Activated T-cell treated with anti-CD3 and anti-CD28 coated beads, Interleukin-2, amount 50 U/mL, for 24 hours (primary cell): ENCODE data around the gene PER1.
A peak's percentile ranks its signal among the peaks of the same experiment; 100 is the strongest.

Experiments
- DNase-seq: peaks from one replicate; pipeline ENCODE4 v3.0.0-alpha.2; 2020
- H3K27ac Mint-ChIP-seq: 2 replicates; pipeline ENCODE4 v1.8.0; 2020; ENCODE audit warnings: mild to moderate bottlenecking, mixed read lengths
- H3K27me3 Mint-ChIP-seq: 2 replicates; pipeline ENCODE4 v1.8.0; 2020; ENCODE audit warnings: mixed read lengths
- H3K36me3 Mint-ChIP-seq: 2 replicates; pipeline ENCODE4 v1.8.0; 2020; ENCODE audit warnings: low read depth, mixed read lengths
- H3K4me1 Mint-ChIP-seq: 2 replicates; pipeline ENCODE4 v1.8.0; 2020; ENCODE audit warnings: low read depth, mixed read lengths
- H3K4me3 Mint-ChIP-seq: 2 replicates; pipeline ENCODE4 v1.8.0; 2020; ENCODE audit warnings: mild to moderate bottlenecking, moderate library complexity, mixed read lengths
- H3K9me3 Mint-ChIP-seq: 2 replicates; pipeline ENCODE4 v1.8.0; 2020; ENCODE audit warnings: mixed read lengths

The PER1 gene

GRCh38 chr17:8142158-8142886 lies 9.9 kb downstream of the PER1 start:
- no peak overlapping the region for H3K27ac Mint-ChIP-seq
- no peak overlapping the region for H3K4me3 Mint-ChIP-seq
- DNase-seq, result no peak
- no peaks in the 10 kb centered on the region for H3K9me3 Mint-ChIP-seq
- no peaks in the 10 kb centered on the region for H3K27me3 Mint-ChIP-seq
- peaks cover 76% of the 10 kb centered on the region for H3K36me3 Mint-ChIP-seq
- H3K4me1 Mint-ChIP-seq, result no peaks in the 10 kb centered on the region

GRCh38 chr17:8141741-8142140 lies 10.5 kb downstream of the PER1 start:
- Mint-ChIP-seq H3K27me3 (no peaks in the 10 kb centered on the region), H3K36me3 (peaks cover 70% of the 10 kb centered on the region), H3K4me3 (no peak overlapping the region), H3K4me1 (no peaks in the 10 kb centered on the region), H3K9me3 (no peaks in the 10 kb centered on the region), H3K27ac (peak overlapping the region; percentile 47)
- no peak for DNase-seq

- no peak for DNase-seq
- Mint-ChIP-seq H3K36me3 (peaks cover 63% of the 10 kb centered on the region), H3K27ac (peak overlapping the region; percentile 19), H3K4me3 (no peak overlapping the region), H3K27me3 (no peaks in the 10 kb centered on the region), H3K4me1 (no peaks in the 10 kb centered on the region), H3K9me3 (no peaks in the 10 kb centered on the region)
These were observed 11.2 kb downstream of the PER1 start for GRCh38 chr17:8141045-8141444.

GRCh38 chr17:8140065-8141029 lies 11.9 kb downstream of the PER1 start:
- Mint-ChIP-seq H3K36me3 (peaks cover 56% of the 10 kb centered on the region), H3K4me1 (no peaks in the 10 kb centered on the region), H3K27me3 (no peaks in the 10 kb centered on the region), H3K27ac (no peak overlapping the region), H3K4me3 (no peak overlapping the region), H3K9me3 (no peaks in the 10 kb centered on the region)
- no peak for DNase-seq

GRCh38 chr17:8138672-8139371 lies 13.4 kb downstream of the PER1 start:
- H3K27ac Mint-ChIP-seq, result no peak overlapping the region
- DNase-seq, result peak; percentile 100
- peaks cover 42% of the 10 kb centered on the region for H3K36me3 Mint-ChIP-seq
- H3K4me3 Mint-ChIP-seq, result no peak overlapping the region
- no peaks in the 10 kb centered on the region for H3K9me3 Mint-ChIP-seq
- no peaks in the 10 kb centered on the region for H3K27me3 Mint-ChIP-seq
- no peaks in the 10 kb centered on the region for H3K4me1 Mint-ChIP-seq

GRCh38 chr17:8138374-8138671 lies 13.9 kb downstream of the PER1 start:
- H3K9me3 Mint-ChIP-seq, result no peaks in the 10 kb centered on the region
- no peaks in the 10 kb centered on the region for H3K27me3 Mint-ChIP-seq
- H3K27ac Mint-ChIP-seq, result no peak overlapping the region
- H3K4me1 Mint-ChIP-seq, result no peaks in the 10 kb centered on the region
- H3K4me3 Mint-ChIP-seq, result no peak overlapping the region
- no peak for DNase-seq
- peaks cover 37% of the 10 kb centered on the region for H3K36me3 Mint-ChIP-seq

GRCh38 chr17:8137645-8138373 lies 14.4 kb downstream of the PER1 start:
- Mint-ChIP-seq H3K36me3 (peaks cover 34% of the 10 kb centered on the region), H3K27ac (no peak overlapping the region), H3K27me3 (no peaks in the 10 kb centered on the region), H3K9me3 (no peaks in the 10 kb centered on the region), H3K4me3 (no peak overlapping the region), H3K4me1 (no peaks in the 10 kb centered on the region)
- DNase-seq, result no peak

GRCh38 chr17:8133941-8134340 lies 18.3 kb downstream of the PER1 start:
- Mint-ChIP-seq H3K4me3 (no peak overlapping the region), H3K9me3 (no peaks in the 10 kb centered on the region), H3K27ac (no peak overlapping the region), H3K27me3 (no peaks in the 10 kb centered on the region), H3K36me3 (no peaks in the 10 kb centered on the region), H3K4me1 (peaks cover 3% of the 10 kb centered on the region)
- no peak for DNase-seq

- Mint-ChIP-seq H3K4me3 (no peak overlapping the region), H3K27me3 (no peaks in the 10 kb centered on the region), H3K4me1 (peaks cover 3% of the 10 kb centered on the region), H3K9me3 (no peaks in the 10 kb centered on the region), H3K36me3 (no peaks in the 10 kb centered on the region), H3K27ac (no peak overlapping the region)
- no peak for DNase-seq
These were observed 18.8 kb downstream of the PER1 start for GRCh38 chr17:8133399-8133798.

GRCh38 chr17:8131844-8132441 lies 20.3 kb downstream of the PER1 start:
- Mint-ChIP-seq H3K9me3 (no peaks in the 10 kb centered on the region), H3K4me3 (no peak overlapping the region), H3K36me3 (no peaks in the 10 kb centered on the region), H3K4me1 (peaks cover 8% of the 10 kb centered on the region), H3K27me3 (peaks cover 3% of the 10 kb centered on the region), H3K27ac (peak overlapping the region; percentile 8)
- DNase-seq, result no peak

- H3K4me1 Mint-ChIP-seq, result peaks cover 42% of the 10 kb centered on the region
- no peaks in the 10 kb centered on the region for H3K9me3 Mint-ChIP-seq
- H3K27ac Mint-ChIP-seq, result no peak overlapping the region
- H3K4me3 Mint-ChIP-seq, result no peak overlapping the region
- no peak for DNase-seq
- H3K36me3 Mint-ChIP-seq, result no peaks in the 10 kb centered on the region
- H3K27me3 Mint-ChIP-seq, result peaks cover 24% of the 10 kb centered on the region
These were observed 23.9 kb downstream of the PER1 start for GRCh38 chr17:8128125-8128784.

- DNase-seq, result peak; percentile 79
- peaks cover 50% of the 10 kb centered on the region for H3K4me1 Mint-ChIP-seq
- no peaks in the 10 kb centered on the region for H3K9me3 Mint-ChIP-seq
- peak overlapping the region; percentile 58 for H3K27ac Mint-ChIP-seq
- H3K27me3 Mint-ChIP-seq, result peaks cover 37% of the 10 kb centered on the region
- H3K4me3 Mint-ChIP-seq, result peak overlapping the region; percentile 82
- H3K36me3 Mint-ChIP-seq, result no peaks in the 10 kb centered on the region
These were observed 25.6 kb downstream of the PER1 start for GRCh38 chr17:8126491-8127066.

GRCh38 chr17:8125947-8126490 lies 26.2 kb downstream of the PER1 start:
- no peaks in the 10 kb centered on the region for H3K36me3 Mint-ChIP-seq
- peaks cover 52% of the 10 kb centered on the region for H3K4me1 Mint-ChIP-seq
- no peaks in the 10 kb centered on the region for H3K9me3 Mint-ChIP-seq
- no peak for DNase-seq
- peak overlapping the region; percentile 82 for H3K4me3 Mint-ChIP-seq
- H3K27me3 Mint-ChIP-seq, result peaks cover 38% of the 10 kb centered on the region
- H3K27ac Mint-ChIP-seq, result peak overlapping the region; percentile 97
